ENCODE measurements around the gene TOP2A. TPM values are rescaled to one million over a fixed set of nuclear protein-coding genes. Genes with fewer than 3 reads are reported as not detected.
"Not testable (repeated sequence)": the region's sequence is repeated elsewhere in the genome, so short reads cannot be mapped to it uniquely, and the experiment has no call there.

TOP2A gene
- total and polyA plus RNA-seq, 9 of the 15 experiments (the other 6 are each of a cell fraction or from before 2014, with no cell fraction given) = 133 to 347 (median 259) TPM

DNA sequence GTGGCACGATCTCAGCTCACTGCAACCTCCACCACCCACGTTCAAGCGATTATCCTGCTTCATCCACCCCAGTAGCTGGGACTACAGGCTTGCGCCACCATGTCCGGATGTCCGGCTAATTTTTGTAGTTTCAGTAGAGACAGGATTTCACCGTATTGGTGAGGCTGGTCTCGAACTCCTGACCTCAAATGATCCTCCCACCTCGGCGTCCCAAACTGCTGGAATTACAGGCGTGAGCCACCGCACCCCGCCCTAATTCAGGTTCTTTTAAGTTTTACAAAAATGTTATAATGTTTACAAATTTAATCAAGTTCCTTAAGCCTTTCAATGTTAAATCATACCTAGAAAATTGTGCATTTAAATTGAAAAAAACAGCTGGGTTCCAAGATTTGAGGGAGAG, 39.9 kb downstream of the TOP2A start:
- ChIA-PET CTCF (ENCODE audit: low intra/inter-chr PET ratio) (no interaction called here), POLR2A (interaction anchor here (0.8 kb wide), 1 partner anchor 26 kb away, joined by 3 read pairs; no protein-coding TSS in a partner anchor)
- 54% methylated on average over 13 of the region's 13 CpGs for WGBS (ENCODE audit: insufficient coverage, low coverage, missing lambda C conversion rate)
- no peaks in the 10 kb centered on the region for H4K20me1 ChIP-seq (replicated peaks; ENCODE audit: control insufficient read depth, insufficient read depth, low read length)
- FAIRE-seq (no peak), ATAC-seq (no peak), DNase-seq (ENCODE audit: extremely low read depth in 1 of 4, low spot score in 3 of 4) (no peak)
- no peaks in the 10 kb centered on the region; the same call in 1 of the 2 replicates for H3K9me3 ChIP-seq (replicated peaks; ENCODE audit: control insufficient read depth, insufficient read depth, low read depth, low read length)
- intact Hi-C loops (cut with micrococcal nuclease) = no loop called here
- no TSS peak for BruUV-seq (replicated peaks)
- H3K27ac ChIP-seq (ENCODE audit: extremely low read depth, low read depth, low read length) = no peak overlapping the region
- no peak overlapping the region for H3K9ac ChIP-seq (ENCODE audit: insufficient read depth in 1 of 2, low read depth in 2 of 2, low read length in 2 of 2)
- no peak overlapping the region for H3K4me3 ChIP-seq
- in situ Hi-C loops (cut with MboI) = no loop called here
- no peak overlapping the region for H2AFZ ChIP-seq (ENCODE audit: low read depth, low read length)
- H3K9me1 ChIP-seq (ENCODE audit: control insufficient read depth, insufficient read depth, low read length) = no peaks in the 10 kb centered on the region
- H3K36me3 ChIP-seq (ENCODE audit: control insufficient read depth, insufficient read depth, low read length) = no peaks in the 10 kb centered on the region
- no peak overlapping the region for H3K4me2 ChIP-seq (ENCODE audit: insufficient read depth, low read length)
- peaks cover 10 to 12% of the 10 kb centered on the region in 2 experiments; a peak in 4 of 5 replicates for H3K4me1 ChIP-seq (replicated peaks in 1 of 2; ENCODE audit: control insufficient read depth in 2 of 2, insufficient read depth in 2 of 2, low read length in 2 of 2)
- H3K79me2 ChIP-seq (ENCODE audit: control insufficient read depth, insufficient read depth, low read length) = no peaks in the 10 kb centered on the region
- TF ChIP-seq, protein P1, sequence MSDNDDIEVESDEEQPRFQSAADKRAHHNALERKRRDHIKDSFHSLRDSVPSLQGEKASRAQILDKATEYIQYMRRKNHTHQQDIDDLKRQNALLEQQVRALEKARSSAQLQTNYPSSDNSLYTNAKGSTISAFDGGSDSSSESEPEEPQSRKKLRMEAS (CRISPR knock-in tag; IDR thresholded peaks at IDR 0.05) = no peak
- TF ChIP-seq ZNF274 (IDR thresholded peaks at IDR 0.05; ENCODE audit: borderline replicate concordance, low read depth, low read length) (no peak), POLR2AphosphoS5 (IDR thresholded peaks at IDR 0.05; ENCODE audit: control insufficient read depth, insufficient read depth, low read depth, low read length) (no peak)
- no peaks in the 10 kb centered on the region for H3K27me3 ChIP-seq (ENCODE audit: control insufficient read depth in 2 of 2, insufficient read depth in 2 of 2, low read length in 2 of 2)

DNA sequence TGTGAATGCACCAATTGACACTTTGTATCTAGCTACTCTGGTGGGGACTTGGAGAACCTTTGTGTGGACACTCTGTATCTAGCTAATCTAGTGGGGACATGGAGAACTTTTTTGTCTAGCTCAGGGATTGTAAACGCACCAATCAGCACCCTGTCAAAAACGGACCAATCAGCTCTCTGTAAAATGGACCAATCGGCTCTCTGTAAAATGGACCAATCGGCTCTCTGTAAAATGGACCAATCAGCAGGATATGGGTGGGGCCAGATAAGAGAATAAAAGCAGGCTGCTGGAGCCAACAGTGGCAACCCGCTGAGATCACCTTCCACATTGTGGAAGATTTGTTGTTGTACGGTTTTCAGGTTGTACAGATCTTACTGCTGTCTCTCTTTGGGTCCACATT, 41.2 kb downstream of the TOP2A start:
- H3K4me2 ChIP-seq (ENCODE audit: insufficient read depth, low read length); H3K27ac ChIP-seq (ENCODE audit: extremely low read depth, low read depth, low read length); CTCF ChIA-PET (ENCODE audit: low intra/inter-chr PET ratio); ATAC-seq; H3K9me3 ChIP-seq (replicated peaks; ENCODE audit: control insufficient read depth, insufficient read depth, low read depth, low read length); intact Hi-C loops (cut with micrococcal nuclease); BruUV-seq (replicated peaks); in situ Hi-C loops (cut with MboI); H4K20me1 ChIP-seq (replicated peaks; ENCODE audit: control insufficient read depth, insufficient read depth, low read length); H3K9me1 ChIP-seq (ENCODE audit: control insufficient read depth, insufficient read depth, low read length); H3K9ac ChIP-seq (ENCODE audit: insufficient read depth in 1 of 2, low read depth in 2 of 2, low read length in 2 of 2); H3K79me2 ChIP-seq (ENCODE audit: control insufficient read depth, insufficient read depth, low read length); FAIRE-seq; H3K4me3 ChIP-seq; H3K36me3 ChIP-seq (ENCODE audit: control insufficient read depth, insufficient read depth, low read length); H3K27me3 ChIP-seq (ENCODE audit: control insufficient read depth in 2 of 2, insufficient read depth in 2 of 2, low read length in 2 of 2); DNase-seq (ENCODE audit: extremely low read depth in 1 of 4, low spot score in 3 of 4): not testable (repeated sequence)
- TF ChIP-seq ZNF316 (IDR thresholded peaks at IDR 0.05) (peak; percentile 29; the same call in 1 of the 2 replicates), RBM25 (IDR thresholded peaks at IDR 0.05; ENCODE audit: low read depth, low read length, severe bottlenecking) (peak; percentile 21), NFYB (IDR thresholded peaks at IDR 0.05; ENCODE audit: extremely low read depth, insufficient read length) (peak; percentile 58)
- Histone ChIP-seq H3K4me1 (replicated peaks in 1 of 2; ENCODE audit: control insufficient read depth in 2 of 2, insufficient read depth in 2 of 2, low read length in 2 of 2) (peaks cover 12 to 13% of the 10 kb centered on the region in 2 experiments; a peak in 4 of 5 replicates), H2AFZ (ENCODE audit: low read depth, low read length) (peak overlapping the region; percentile 26; the same call in 1 of the 2 replicates)
- POLR2A ChIA-PET = interaction anchor here (0.7 to 1.6 kb wide), 5 partner anchors 9 to 45 kb away, joined by 3 to 5 read pairs (median 3); no protein-coding TSS in a partner anchor
- WGBS (ENCODE audit: insufficient coverage, low coverage, missing lambda C conversion rate) = 66% methylated on average over 6 of the region's 6 CpGs

DNA sequence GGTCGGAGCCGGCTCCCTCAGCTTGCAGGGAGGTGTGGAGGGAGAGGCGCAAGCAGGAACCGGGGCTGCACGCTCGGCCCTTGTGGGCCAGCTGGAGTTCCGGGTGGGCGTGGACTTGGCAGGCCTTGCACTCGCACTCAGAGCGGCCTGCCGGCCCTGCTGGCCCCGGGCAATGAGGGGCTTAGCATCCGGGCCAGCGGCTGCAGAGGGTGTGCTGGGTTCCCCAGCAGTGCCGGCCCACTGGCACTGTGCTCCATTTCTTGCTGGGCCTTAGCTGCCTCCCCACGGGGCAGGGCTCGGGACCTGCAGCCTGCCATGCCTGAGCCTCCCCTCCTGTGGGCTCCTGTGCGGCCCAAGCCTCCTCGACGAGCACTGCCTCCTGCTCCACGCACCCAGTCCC, 41.9 kb downstream of the TOP2A start:
- ATAC-seq = not testable (repeated sequence)

More for the DNA sequence above, 41.9 kb downstream of the TOP2A start:
- H3K36me3 ChIP-seq (ENCODE audit: control insufficient read depth, insufficient read depth, low read length); H3K79me2 ChIP-seq (ENCODE audit: control insufficient read depth, insufficient read depth, low read length); H3K9ac ChIP-seq (ENCODE audit: insufficient read depth in 1 of 2, low read depth in 2 of 2, low read length in 2 of 2); H2AFZ ChIP-seq (ENCODE audit: low read depth, low read length); H3K27ac ChIP-seq (ENCODE audit: extremely low read depth, low read depth, low read length); H4K20me1 ChIP-seq (replicated peaks; ENCODE audit: control insufficient read depth, insufficient read depth, low read length); H3K4me2 ChIP-seq (ENCODE audit: insufficient read depth, low read length); FAIRE-seq; CTCF ChIA-PET (ENCODE audit: low intra/inter-chr PET ratio); H3K4me3 ChIP-seq; in situ Hi-C loops (cut with MboI); BruUV-seq (replicated peaks); H3K27me3 ChIP-seq (ENCODE audit: control insufficient read depth in 2 of 2, insufficient read depth in 2 of 2, low read length in 2 of 2); H3K9me1 ChIP-seq (ENCODE audit: control insufficient read depth, insufficient read depth, low read length); H3K9me3 ChIP-seq (replicated peaks; ENCODE audit: control insufficient read depth, insufficient read depth, low read depth, low read length); DNase-seq (ENCODE audit: extremely low read depth in 1 of 4, low spot score in 3 of 4); intact Hi-C loops (cut with micrococcal nuclease): not testable (repeated sequence)
- peaks cover 12% of the 10 kb centered on the region in 2 experiments; a peak in 4 of 5 replicates for H3K4me1 ChIP-seq (replicated peaks in 1 of 2; ENCODE audit: control insufficient read depth in 2 of 2, insufficient read depth in 2 of 2, low read length in 2 of 2)
- POLR2A ChIA-PET = interaction anchor here (0.6 to 1.6 kb wide), 5 partner anchors 9 to 362 kb away, joined by 3 to 5 read pairs (median 4); no protein-coding TSS in a partner anchor
- 63% methylated on average over 9 of the region's 21 CpGs for WGBS (ENCODE audit: insufficient coverage, low coverage, missing lambda C conversion rate)
